HG03558 (cell line): ENCODE results near the gene BCL7B.
"Not testable (repeated sequence)": the region's sequence is repeated elsewhere in the genome, so short reads cannot be mapped to it uniquely, and the experiment has no call there.

Source experiments
- ATAC-seq: cut with Tn5 transposase; IDR thresholded peaks from one replicate; pipeline ENCODE4 v1.9.1; 2021; ENCODE audit warnings: moderate number of reproducible peaks; ENCODE audit not compliant: unreplicated experiment; ENCODE audit errors: extremely low read depth

BCL7B gene

DNA sequence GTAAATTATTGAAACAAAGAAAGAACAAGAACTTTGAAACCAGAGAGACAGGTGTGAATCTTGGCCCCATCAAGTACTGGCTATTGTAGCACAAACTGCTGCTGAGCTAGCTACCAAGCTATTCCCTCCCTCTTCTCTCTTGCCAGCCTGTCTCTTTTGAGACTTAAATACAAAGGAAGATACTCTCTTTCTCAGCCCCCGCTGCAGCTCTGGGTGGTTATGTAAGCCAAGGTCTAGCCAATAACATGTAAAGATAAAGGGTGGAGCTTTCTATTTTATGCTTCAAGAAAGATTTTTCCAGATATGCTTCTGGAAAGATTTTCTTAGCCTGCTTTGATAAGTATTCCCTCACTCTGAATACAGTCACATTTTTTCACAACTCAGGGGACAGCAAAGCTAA lies 52.6 kb downstream of the BCL7B start:
- ATAC-seq = no peak

DNA sequence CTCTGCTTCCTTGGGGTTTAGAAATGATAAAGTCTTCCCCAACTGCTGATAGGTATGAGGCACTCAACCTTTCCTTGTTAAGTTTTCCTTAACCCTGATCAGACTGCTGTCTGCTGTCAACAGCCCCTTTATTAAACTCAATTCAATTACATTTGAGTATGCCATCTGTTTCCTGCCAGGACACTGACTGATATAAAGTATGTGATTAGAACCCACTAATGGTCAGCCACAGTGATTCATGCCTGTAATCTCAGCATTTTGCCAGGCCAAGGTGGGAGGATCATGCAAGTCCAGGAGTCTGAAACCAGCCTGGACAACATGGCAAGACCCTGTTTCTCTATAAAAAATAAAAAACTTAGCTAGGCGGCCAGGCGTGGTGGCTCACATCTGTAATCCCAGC lies 53.5 kb downstream of the BCL7B start:
- no peak for ATAC-seq

- no peak for ATAC-seq
Observed at GRCh38 chr7:73503229-73503628, 54.3 kb downstream of the BCL7B start.

DNA sequence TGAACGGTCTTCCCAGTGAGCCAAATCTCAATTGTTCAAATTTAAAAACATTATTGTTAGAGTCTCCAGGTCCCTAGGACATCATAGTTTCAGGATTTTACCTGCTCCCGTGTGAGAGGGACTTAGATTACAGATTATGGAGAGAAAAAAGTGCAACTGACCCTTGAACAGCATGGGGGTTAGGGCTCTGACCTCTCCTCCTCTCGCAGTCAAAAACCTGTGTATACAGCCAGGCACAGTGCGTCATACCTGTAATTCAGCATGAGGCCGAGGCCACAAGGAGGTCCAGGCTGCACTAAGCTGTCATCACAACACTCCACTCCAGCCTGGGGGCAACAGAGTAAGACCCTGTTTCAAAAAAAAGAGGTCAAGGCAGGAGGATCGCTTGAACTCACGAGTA lies 60.9 kb downstream of the BCL7B start:
- ATAC-seq = no peak

GRCh38 chr7:73495507-73495906 lies 62.0 kb downstream of the BCL7B start:
- not testable (repeated sequence) for ATAC-seq

DNA sequence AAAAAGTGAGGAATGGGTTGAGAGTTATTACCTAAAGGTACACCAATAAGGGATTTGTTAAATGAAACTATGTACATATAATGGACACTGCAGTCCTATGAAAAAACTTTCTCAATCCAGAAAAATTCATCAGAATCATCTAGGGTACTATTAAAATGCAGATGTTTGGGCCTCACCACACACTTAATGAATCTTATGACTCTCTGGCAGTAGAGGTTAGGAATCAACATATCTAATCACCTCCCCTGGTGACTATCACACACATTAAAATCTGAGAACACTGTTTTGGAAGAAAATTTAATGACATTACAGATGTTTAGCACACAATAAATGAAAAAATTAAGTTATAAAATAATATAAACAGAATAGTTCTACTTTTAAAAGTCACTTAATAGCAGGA lies 67.5 kb downstream of the BCL7B start:
- ATAC-seq = no peak

DNA sequence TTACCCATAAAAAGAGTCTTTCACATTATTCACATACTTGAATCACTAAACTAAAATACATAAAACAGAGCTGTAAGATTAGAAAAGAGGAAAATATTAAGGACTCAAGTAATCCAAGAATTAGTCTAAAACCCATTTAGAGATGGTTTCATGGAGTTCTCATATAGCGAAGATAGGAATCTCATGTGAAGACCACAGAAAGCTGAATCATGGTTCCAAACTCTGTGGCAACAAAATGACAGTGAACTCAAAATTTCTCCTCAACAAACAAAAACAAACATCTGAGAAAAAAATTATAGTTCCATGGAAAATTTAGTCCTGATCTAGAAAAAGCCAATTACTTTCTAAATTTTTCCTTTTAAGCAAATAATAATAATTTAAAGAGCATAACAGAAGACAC lies 70.0 kb downstream of the BCL7B start:
- ATAC-seq = no peak
